Activated naive CD4-positive, alpha-beta T cell (primary cell): ENCODE data around the gene REG3G.

Experiments used
- DNase-seq, 4 experiments: peaks; one replicate each; lab custom pipeline; 2025; lab: John Stamatoyannopoulos, UW

REG3G gene

DNA sequence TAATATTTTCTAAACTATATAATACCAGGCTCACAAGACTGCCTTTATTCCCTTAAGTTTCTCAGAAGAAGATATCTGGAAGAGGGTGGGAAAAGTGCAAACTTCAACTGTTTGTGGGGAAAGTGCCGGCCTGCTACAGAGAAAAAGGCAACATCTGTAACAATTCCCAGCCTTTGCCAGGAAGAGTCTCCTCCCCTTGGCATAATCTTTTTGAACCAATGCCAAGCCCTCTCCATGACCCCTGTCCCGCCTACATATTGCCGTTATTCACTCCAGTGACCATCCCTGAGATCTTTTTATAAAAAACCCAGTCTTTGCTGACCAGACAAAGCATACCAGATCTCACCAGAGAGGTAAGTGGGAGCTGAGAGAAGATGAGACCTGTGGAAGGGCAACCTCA is at the start of gene REG3G:
REG3G (plus strand) TSS at position 282 of the 400 bp plus-strand sequence. CDS start 392 bp downstream, outside the sequence.
- DNase-seq = no peak

DNA sequence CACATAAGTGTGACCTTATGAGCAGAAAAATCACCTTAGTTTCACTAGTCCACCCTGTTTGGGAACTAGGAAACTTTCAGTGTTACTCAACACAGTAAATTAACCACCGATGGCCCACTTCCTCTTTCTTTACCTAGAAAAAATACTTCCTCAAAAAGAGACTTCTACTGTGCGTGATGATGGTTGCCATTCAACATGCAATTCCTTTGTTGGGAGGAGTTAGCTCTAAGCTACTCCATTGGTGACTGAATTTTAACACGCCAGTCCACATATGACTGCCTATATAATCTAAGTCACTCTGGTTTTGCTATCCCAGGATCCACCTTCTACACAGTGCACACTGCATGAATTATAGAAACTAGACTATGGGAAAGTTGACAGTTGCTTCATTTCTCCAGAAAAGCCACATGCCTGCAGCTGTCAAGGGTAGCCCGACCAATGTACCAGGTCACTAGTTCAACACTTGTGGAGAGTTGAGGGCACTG is 47.8 kb upstream of the REG3G start:
- no peak for DNase-seq

DNA sequence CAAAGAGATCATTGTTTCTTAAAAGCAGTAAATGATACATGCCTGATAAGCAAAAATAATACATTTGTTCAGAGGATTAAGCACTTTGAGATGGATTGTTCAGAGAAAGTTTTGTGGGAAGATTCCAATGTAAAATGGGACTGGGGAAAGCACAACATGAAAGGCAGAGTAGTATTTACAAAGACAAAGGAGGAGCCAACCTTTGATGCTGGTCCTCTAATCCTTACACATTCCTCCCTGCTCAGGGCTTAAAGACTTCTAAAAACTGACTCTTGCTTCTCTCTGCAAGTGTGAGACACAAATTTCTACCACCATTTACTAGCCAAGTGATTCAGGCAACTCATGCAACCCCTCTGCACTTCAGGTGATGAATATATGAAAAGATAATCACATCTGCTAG is 47.2 kb upstream of the REG3G start:
- no peak for DNase-seq

DNA sequence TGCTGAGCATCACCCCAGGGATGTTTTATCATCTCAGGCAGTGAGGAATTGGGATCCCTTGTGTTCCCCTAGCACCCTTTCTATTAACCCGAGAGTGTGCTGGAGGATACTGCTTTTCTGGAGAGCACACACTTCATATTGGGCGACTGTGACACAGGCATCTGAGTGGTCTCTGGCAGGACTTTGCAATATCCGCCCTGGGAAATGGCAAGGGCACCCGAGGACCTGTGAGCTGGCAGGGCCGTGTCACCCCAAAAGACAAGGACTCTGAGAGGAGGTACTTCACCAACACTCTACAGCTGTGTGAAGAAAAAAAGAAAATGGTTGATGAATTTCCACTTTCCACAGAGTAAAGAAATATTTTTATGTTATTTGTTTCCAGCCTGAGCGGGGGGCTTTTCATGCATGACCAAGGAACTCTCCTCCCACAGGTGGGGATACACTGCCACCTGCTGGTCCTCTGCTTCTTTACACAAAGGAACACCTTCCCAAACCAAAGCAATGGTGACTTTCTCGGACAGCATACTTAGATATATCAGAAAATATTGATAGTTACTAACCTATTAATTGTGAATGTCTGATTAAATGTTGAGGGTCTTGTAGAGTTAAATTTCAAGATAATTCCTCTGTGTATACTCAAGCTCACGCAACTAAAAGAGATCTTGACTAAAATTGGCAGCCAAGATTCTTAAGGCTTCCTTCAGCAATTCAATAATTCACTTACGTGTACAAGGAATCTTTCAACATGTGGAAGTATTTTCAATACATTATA is 45.9 kb upstream of the REG3G start:
- DNase-seq = no peak

DNA sequence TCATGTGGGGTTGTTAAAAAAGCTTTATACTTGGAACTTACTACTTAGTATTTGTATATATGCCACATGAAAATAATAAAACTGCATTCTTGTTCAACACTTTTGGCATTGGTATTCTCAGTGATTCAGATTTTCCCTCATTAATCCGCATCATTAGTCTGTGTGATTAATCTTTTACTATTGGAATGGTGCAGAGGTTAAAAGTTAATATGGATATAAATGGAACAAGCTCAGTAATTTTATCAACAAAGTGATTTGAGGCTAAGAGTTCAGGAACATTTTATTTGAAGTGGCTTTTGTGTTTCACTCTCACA is 45.4 kb upstream of the REG3G start:
- no peak for DNase-seq

DNA sequence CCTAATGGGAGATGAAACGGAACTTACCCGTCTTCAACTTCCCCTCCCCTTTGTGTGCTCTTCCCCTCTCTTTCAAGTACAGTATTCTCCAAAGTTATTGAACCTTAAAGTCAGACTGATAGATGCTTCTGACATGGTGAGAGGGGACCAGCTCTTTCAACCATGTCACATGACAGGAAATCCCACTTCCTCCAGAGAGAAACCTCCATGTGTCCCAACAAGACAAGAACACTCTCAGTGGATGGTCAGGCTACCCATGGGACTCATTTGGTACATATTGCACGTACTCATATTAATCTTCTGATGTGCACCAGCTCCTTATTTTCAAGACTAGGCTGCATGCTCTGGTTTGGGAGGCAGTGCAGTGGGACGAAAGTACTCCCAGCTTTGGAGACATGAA is 44.6 kb upstream of the REG3G start:
- no peak for DNase-seq

DNA sequence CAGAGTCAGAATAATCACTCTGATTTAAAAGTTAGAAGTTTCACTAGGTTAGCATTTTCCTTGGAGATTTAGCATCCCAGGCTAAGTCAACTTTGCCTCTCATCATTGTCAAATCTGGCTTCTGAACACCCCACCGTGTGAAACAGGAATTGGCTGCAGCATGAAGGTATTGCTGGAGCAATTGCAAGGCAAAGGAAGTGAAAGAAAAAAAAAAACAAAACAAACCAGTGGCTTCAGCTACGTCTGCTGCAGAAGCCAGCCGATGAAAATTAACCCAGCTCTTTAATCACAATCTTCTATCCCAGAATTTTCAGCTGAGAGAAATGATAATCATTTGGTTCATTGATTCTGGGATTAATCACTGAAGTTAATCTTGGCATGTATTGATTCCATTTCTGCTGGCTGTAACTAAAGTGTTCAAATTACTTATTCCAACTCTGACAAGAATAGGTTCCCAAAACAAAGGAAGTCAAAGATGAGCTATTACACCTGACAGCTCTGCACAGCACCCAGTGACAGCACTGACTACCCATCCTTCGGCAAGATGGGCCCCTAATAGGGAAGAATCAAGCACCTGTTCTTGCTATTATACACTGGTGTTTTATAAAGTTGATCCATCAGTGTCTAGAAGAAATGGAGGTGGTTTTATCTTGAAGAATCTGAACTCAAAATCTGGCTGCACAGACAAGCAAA is 42.7 kb upstream of the REG3G start:
- DNase-seq = no peak

DNA sequence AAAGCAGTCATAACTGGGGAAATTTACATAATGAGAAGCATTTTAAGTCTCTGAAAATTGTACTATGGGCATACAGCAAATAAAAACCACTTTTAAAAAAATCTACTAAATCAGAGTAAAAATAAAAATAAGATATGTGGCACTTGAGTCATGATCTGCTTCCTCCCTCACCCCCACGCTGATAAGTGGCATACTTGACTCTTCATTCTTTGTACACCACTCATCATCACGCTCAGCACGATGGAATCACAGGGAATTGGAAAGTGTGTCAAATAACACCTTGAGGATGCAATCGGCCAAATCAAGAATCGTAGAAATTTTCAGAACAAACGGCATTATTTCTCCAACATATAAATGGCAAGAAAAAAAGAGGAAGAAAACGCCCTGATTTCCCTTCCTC is 41.1 kb upstream of the REG3G start:
- no peak for DNase-seq

DNA sequence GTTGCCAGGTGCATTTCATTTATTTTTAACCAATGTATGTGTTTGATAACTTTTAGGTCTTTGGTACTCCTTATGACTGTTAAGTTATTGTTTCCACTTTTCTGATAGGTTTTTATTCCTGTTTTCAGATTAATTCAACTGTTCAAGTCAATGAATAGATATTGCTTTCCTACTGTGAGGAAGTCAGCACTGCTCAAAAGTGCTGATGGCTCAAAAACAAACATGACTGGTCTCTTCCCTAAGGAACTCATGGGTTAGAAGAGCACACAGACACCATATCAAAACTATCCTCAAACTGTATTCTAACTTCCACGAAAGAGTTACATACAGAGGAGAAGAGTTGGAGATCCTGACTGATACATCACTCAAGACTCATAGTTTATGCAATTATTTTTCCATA is 39.9 kb upstream of the REG3G start:
- no peak for DNase-seq

DNA sequence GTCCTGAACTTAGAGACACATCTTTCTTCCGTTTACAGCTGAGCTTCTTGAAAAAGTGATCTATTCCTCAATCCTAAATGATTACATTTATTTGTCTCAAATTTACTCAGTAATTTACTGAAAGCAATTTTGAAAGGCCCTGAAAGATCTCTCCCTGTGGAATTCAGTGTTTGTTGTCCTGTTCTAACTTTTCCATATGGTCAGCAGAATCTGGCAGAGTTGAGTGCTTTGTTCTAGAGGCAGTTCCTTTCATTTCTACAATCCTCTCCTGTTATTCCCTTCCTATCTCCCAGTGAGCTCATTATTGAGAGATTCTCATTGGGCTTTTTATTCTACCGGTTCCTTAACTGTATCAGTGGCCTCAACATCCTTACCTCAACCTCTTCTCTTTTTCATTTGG is 36.5 kb upstream of the REG3G start:
- DNase-seq = no peak

DNA sequence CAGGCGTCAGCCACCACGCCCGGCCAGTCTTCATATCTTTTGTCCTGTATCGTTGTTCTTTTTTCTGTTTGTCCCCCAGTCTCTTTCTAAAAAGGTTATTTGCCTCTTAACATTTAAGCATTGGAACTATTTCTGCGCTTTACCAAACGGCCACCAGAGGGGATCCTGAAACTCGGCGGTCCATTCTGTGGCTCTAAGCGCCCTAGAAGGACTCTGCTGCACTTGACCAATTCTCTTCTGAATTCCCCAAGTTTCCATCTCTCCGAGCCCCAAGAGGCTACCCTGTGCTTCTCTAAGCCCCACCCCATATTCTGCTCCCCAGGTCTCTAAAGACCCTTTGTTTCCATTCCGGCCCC is 33.1 kb upstream of the REG3G start:
- no peak for DNase-seq

DNA sequence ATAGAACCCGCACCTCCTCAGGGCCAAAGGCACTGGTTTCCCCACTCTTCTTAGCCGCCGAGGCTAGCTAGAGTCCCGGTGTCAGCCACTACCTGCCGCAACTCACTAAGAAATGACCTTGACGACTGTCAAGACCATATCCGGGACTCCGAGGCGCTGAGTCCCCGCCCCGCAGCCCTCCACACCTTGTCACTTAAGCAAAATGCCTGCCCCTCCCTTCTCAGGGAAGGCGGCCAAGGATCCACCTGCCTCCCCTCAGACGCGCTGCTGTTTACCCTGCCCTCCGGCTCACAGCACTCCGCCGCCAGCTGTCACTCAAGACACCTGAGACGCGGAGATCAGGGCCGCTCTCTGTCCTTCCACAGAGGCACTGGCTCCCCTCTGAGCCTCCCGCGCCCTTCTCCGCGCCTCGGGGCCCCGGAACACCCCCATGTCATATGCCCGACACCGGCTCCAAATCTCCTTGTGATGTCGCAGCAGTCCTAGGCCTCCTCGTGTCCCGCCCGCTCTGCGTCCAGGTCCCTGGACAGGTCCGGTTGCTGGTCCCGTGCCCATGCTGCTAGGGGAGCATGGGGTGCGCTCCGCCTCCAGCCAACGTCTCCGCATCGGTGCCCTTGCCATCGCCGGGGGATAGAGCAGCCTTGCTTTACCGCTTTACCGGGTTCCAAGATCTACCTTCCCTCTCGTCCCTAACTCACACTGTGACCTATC is 32.5 kb upstream of the REG3G start:
- no peak for DNase-seq

DNA sequence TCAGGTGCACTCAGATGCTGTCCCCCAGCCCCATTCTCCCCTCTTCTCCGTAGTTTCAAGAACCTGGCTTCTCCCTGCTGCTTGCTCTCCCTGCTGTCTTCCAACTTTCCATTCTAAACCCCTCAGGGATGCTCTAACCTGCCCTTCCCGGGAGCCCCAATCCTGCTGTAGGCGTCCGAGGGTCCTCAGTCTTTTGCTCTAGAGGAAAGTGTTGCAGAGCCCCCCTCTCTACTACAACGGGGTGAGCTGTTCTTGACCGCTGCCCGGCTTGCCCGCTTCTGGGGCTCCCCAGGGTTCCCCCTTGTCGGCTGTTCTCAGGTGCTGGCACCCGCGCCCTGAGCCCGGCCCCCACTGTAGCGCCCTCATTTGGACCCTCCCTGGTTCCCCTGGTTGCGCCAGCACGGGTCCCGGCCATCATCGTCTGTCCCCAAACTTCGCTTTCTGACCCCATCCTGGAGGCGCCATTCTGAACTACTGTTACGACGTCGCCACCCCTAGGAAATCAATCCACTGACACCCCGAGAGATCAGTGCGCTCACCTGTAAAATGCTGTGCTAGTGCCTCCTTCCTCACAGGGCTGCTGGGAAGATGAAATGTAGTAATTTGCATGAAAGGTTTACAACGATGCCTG is 31.9 kb upstream of the REG3G start:
- no peak for DNase-seq

DNA sequence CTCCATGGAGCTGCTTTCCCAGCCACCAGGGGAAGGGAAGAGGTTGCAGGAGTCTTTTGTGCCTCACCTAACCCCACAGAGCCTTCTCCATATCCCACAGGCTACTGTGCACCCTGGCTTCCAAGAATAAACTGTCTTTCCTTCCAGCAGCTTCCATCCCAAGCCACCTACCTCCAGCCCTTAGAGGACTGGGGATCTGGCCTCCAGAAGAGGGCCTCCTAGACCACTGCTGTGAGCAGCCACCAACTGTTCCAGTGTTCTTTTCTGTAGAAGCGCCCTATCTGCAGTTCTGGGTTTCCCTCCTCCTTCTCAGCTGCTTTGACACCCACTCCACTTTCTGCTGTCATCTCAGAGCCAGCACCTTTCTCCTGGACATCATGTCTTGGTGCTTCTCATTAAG is 30.7 kb upstream of the REG3G start:
- DNase-seq = no peak

DNA sequence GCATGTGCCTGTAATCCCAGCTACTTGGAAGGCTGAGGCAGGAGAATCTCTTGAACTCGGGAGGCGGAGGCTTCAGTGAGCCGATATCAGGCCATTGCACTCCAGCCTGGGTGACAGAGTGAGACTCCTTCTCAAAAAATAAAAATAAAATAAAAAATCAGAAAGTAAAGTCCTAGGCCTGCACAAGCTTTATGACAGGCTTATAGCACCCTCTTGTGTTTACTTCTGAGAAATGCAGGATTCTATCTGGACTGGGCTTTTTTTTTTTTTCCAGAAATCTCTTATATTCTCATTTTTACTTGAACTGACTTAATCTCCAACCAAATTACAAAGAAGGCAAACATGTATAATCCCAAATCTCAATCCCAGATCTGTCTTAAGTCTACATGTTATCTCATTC is 26.1 kb upstream of the REG3G start:
- DNase-seq = no peak

DNA sequence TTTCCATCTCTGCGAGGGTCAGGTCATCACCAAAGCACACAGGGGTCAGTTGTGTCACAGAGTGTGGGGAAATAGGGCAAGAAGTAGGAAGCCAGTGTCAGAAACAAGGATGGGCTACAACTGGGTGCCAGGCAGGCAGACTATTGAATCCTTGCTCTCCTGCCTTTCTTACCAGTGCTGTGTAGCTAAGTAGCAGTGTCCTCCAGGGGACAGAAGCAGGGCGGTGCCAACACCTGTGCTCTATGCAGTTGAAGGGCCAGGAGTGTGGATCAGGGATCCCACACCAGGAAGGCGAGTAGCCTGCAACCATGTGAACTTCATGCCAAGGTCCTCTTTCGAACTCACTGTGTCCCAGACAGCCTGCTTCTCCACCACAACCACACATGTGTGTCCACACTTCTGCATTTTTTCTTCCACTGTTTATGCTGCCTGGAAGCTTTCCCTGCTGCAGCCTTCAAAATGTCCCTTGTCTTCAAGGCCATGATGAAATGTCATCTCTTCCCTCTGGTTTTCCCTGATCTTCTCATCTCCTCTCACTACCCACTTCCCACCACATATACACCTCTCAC is 25.4 kb upstream of the REG3G start:
- no peak for DNase-seq

DNA sequence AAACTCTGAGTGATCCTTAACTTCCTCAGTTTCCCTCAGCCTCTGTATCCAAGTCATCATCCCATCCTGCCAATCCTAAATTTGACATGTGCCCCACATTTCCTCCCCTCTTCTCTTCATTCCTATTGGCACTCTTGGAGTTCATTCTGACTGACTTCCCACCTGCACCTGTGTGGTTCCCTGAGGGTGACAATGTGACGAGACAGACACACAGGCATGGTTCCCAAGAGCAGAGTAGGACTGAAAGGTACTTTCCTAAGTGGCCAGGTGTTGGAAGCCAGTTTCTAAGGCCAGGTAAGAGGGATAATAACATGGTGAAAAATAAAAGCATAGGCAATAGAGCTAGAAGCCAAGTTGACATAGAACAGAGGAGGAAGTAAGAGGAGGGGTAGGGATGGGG is 24.2 kb upstream of the REG3G start:
- DNase-seq = no peak

DNA sequence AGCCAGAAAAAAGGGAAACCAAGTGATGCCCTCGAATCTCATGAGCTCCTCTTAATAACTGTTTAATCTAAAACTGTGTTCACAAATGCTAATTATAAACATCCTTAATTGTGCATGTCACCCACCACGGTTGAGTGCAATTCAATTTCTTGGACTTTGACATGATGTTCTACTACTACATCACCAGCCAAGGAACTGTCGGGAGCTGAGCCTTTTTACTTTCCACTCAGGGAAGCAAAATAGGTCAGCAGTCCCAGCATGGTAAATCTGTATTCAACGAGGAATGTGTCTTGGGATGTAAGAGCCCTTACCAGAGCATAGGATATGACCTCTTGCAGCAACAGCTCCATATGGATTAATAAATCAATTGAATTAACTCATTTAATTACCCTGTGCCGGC is 20.8 kb upstream of the REG3G start:
- no peak for DNase-seq

DNA sequence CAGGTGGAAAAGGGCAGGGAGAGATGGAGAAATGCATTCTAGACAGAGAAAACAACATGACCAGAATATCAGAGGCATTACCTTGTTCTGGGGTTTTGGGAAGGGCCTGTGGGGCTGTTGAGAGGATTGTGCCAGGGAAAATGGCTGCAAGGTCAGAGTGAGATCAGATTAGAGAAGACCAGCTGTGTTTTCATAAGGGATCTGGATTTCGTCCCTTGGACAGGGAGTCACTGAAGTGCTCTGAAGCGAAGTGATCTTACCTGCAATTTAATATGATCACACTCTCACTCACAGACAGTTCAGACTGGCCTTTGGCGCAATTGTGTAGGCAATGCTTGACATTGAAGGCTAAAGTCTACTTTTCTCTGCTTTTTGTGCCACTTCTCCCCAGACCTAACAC is 20.3 kb upstream of the REG3G start:
- DNase-seq = no peak

DNA sequence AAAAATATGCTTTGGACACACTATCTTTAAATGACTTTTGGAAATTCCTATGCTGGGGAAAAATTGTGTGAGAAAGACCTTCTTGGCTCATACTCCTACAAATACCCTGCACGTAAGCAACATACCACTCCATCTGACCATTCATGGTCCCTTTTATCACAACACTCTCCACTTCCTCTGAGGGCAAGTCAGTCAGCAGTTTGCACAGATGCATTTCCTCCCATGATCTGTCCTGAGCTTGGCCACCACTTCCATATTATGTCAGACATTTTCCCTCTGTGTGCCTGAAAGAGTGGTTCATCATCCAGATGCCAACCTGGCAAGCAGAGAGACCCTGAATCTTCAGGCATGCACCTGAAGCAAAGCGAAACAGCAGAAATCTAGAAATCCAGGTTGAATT is 16.1 kb upstream of the REG3G start:
- no peak for DNase-seq

DNA sequence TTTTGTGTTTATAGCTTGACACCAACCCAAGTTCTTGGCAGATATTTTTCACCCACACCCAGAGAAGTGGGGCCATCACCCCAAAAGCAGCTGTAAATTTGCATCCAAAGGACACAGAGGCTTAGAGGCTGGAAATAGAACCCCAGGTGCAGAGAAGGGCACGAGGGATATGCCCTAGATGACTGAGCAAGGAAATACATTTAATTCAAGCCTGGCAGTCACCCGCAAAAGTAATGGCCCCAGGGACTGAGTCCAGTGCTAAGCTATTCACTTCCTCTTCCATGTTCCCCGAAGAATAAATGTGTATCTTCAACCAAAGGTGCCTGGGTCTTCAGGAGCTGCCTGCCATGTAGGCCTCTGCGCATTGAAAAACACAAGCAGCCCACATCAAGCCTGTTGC is 14.0 kb upstream of the REG3G start:
- DNase-seq = no peak

DNA sequence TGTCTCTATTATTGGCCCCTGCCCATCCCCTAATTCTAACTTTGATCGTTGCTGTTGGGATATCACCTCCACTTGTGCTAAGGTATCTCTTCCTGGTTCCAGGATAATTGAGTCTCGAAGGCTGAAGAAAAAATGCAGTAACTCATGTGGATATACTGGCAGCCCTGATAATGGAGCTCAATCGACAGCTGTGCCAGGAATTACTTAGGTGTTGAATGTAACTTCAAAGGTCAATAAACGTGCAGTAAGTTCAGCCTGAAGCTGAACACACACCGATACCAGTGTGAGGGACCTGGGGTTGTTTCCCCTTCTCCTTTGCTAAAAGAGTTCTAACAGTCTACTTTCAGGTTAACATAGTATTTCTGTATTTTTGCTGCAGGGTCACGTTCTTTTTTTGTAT is 11.9 kb upstream of the REG3G start:
- DNase-seq = no peak

DNA sequence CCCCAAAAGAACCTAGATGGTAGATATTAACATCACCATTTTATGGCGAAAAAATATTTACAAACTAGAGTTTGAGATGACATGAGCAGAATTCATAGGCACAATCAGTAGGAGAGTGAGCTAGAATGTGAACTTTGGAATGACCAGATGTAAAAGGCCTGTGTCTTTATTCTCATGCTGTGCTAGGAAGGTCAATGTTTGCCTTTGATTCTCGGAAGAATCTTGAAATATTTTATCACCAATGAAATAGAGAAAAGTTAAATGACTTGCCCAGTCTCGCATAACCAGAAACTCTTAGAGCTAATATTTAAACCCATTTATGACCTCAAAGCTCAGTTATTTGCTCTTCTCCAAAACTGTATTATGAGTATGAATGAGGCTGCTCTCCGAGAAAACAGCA is 9.2 kb upstream of the REG3G start:
- no peak for DNase-seq
